Astrocyte (in vitro differentiated cells and primary cell): Measurements from ENCODE around the gene RBP3. TPM values are rescaled to one million over a fixed set of nuclear protein-coding genes. Genes with fewer than 3 reads are reported as not detected.

ENCODE experiments used
- DNase-seq: peaks from one replicate; pipeline ENCODE4 v3.0.0-alpha.2; 2010; ENCODE audit warnings: low read depth
- FAIRE-seq: peaks from 2 replicates; lab custom pipeline; 2011; peaks lifted over from hg19 to GRCh38; lab: Jason Lieb, UNC
- H2AFZ ChIP-seq: 2 replicates; pipeline ENCODE4 v1.6.0; 2012; ENCODE audit warnings: low read depth, low read length, inconsistent platforms
- H3K27ac ChIP-seq: 2 replicates; pipeline ENCODE4 v1.5.1; 2011; ENCODE audit warnings: low read depth, low read length, inconsistent platforms
- H3K27me3 ChIP-seq: 2 replicates; pipeline ENCODE4 v1.6.0; 2011; ENCODE audit warnings: low read length, inconsistent platforms; ENCODE audit not compliant: insufficient read depth
- H3K36me3 ChIP-seq: 2 replicates; pipeline ENCODE4 v1.5.1; 2011; ENCODE audit warnings: low read length, inconsistent platforms; ENCODE audit not compliant: insufficient read depth
- H3K4me1 ChIP-seq: 2 replicates; pipeline ENCODE4 v1.5.1; 2011; ENCODE audit warnings: low read length, inconsistent platforms; ENCODE audit not compliant: insufficient read depth
- H3K4me2 ChIP-seq: 2 replicates; pipeline ENCODE4 v1.6.0; 2012; ENCODE audit warnings: low read length, inconsistent platforms
- H3K4me3 ChIP-seq: 2 replicates; pipeline ENCODE4 v1.5.1; 2011; ENCODE audit warnings: low read depth, mild to moderate bottlenecking, low read length, inconsistent platforms; ENCODE audit not compliant: insufficient read depth
- H3K79me2 ChIP-seq: 2 replicates; pipeline ENCODE4 v1.6.0; 2012; ENCODE audit warnings: mild to moderate bottlenecking, low read length, inconsistent platforms; ENCODE audit not compliant: insufficient read depth
- H3K9ac ChIP-seq: 2 replicates; pipeline ENCODE4 v1.6.0; 2012; ENCODE audit warnings: mild to moderate bottlenecking, low read length, inconsistent platforms
- H3K9me3 ChIP-seq: 2 replicates; pipeline ENCODE4 v1.5.1; 2012; ENCODE audit warnings: low read depth, mild to moderate bottlenecking, low read length, inconsistent platforms; ENCODE audit not compliant: insufficient read depth
- H4K20me1 ChIP-seq: 2 replicates; pipeline ENCODE4 v1.6.0; 2012; ENCODE audit warnings: low read length, inconsistent platforms; ENCODE audit not compliant: insufficient read depth
- H3K27ac Mint-ChIP-seq: one replicate; pipeline ENCODE4 v1.8.0; 2021; ENCODE audit warnings: mild to moderate bottlenecking, mixed read lengths; ENCODE audit not compliant: unreplicated experiment
- H3K27me3 Mint-ChIP-seq: one replicate; pipeline ENCODE4 v1.8.0; 2021; ENCODE audit warnings: low read depth, mixed read lengths; ENCODE audit not compliant: unreplicated experiment
- H3K36me3 Mint-ChIP-seq: one replicate; pipeline ENCODE4 v1.8.0; 2021; ENCODE audit warnings: low read depth, mixed read lengths; ENCODE audit not compliant: unreplicated experiment
- H3K4me1 Mint-ChIP-seq: one replicate; pipeline ENCODE4 v1.8.0; 2021; ENCODE audit warnings: low read depth, mixed read lengths; ENCODE audit not compliant: unreplicated experiment
- H3K4me3 Mint-ChIP-seq: one replicate; pipeline ENCODE4 v1.8.0; 2021; ENCODE audit warnings: mild to moderate bottlenecking, moderate library complexity, mixed read lengths; ENCODE audit not compliant: unreplicated experiment
- H3K9me3 Mint-ChIP-seq: one replicate; pipeline ENCODE4 v1.8.0; 2021; ENCODE audit warnings: mild to moderate bottlenecking, mixed read lengths; ENCODE audit not compliant: unreplicated experiment
- EZH2 ChIP-seq: IDR thresholded peaks from 2 replicates; pipeline ENCODE4 v1.6.1; 2012; ENCODE audit warnings: mild to moderate bottlenecking, low read length, inconsistent platforms; ENCODE audit not compliant: insufficient read depth
- total RNA-seq: library from RNA; stranded (reverse); gene quantifications from 2 replicates; pipeline ENCODE4 v1.2.1, GENCODE V29; 2021
- TF ChIP-seq, protein P1 (sequence below): IDR thresholded peaks from 2 replicates; pipeline ENCODE4 v1.5.1; 2011; ENCODE audit warnings: low read depth, mild to moderate bottlenecking, inconsistent platforms, low read length, moderate library complexity; ENCODE audit not compliant: insufficient read depth

Gene RBP3
- total RNA-seq, 1 donor from 2014 or later: not detected

DNA sequence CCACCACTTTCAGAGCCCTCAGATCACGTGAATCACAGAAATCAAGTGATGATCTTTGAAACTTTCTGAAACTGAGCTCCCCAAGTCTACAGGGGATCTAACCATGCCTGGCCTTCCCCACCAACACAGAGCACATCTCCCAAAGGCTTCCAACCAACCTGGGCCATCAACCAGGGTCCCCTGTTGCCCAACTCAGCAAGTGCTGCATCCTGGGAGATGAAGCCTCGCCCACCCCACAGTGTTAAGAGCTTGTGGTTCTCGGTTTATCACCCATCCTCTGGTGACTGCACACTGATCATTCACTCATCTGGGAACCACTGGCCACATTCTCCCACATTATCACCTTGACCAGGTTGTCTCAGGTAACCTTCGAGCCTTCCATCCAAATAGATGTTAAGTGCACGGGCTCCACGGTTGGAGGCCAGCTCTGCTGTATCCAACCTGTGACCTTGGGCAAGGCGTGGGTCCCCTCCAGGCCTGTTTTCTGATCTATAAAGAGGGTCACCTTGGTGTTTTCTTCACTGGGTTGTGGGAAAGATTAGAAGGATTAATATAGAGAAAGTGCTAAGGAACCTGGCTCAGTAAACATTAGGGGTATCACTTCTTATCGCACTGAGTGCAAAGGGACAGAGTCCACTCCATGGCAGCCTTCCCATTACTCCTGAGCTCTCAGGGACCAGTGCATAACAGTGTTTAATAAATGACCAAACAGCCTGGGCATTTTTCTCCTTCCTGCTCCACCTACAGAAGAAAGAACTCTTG lies 32.4 kb downstream of the RBP3 start:
- Mint-ChIP-seq H3K9me3 (peaks cover 12% of the 10 kb centered on the region), H3K4me1 (peaks cover 3% of the 10 kb centered on the region), H3K27me3 (peaks cover 41% of the 10 kb centered on the region), H3K27ac (no peak overlapping the region), H3K4me3 (no peak overlapping the region), H3K36me3 (peaks cover 7% of the 10 kb centered on the region)
- Histone ChIP-seq H2AFZ (no peak overlapping the region), H4K20me1 (no peaks in the 10 kb centered on the region), H3K4me3 (no peak overlapping the region), H3K9ac (no peak overlapping the region), H3K79me2 (no peaks in the 10 kb centered on the region), H3K9me3 (no peaks in the 10 kb centered on the region), H3K36me3 (no peaks in the 10 kb centered on the region), H3K27ac (no peak overlapping the region), H3K4me2 (no peak overlapping the region), H3K27me3 (peaks cover 17% of the 10 kb centered on the region), H3K4me1 (peaks cover 2% of the 10 kb centered on the region)
- TF ChIP-seq EZH2: no peak
- TF ChIP-seq, protein P1, sequence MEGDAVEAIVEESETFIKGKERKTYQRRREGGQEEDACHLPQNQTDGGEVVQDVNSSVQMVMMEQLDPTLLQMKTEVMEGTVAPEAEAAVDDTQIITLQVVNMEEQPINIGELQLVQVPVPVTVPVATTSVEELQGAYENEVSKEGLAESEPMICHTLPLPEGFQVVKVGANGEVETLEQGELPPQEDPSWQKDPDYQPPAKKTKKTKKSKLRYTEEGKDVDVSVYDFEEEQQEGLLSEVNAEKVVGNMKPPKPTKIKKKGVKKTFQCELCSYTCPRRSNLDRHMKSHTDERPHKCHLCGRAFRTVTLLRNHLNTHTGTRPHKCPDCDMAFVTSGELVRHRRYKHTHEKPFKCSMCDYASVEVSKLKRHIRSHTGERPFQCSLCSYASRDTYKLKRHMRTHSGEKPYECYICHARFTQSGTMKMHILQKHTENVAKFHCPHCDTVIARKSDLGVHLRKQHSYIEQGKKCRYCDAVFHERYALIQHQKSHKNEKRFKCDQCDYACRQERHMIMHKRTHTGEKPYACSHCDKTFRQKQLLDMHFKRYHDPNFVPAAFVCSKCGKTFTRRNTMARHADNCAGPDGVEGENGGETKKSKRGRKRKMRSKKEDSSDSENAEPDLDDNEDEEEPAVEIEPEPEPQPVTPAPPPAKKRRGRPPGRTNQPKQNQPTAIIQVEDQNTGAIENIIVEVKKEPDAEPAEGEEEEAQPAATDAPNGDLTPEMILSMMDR: no peak
- FAIRE-seq (no peak), DNase-seq (no peak)

DNA sequence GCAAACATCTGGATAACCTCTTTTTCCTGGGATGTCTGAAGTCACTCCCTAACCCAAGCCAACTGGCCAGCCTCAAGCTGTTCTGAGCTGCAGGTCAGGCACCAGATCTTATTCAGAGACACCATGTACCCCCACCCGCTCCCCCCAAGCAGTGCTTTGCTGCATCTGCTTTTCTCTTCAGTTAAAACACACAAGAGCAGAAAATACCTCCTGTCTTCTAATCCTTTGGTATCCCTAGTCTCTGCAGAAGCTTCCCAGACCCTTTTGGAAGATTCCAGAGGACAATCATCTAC lies 32.9 kb downstream of the RBP3 start:
- Mint-ChIP-seq H3K4me3 (no peak overlapping the region), H3K36me3 (peaks cover 7% of the 10 kb centered on the region), H3K27ac (no peak overlapping the region), H3K27me3 (peaks cover 40% of the 10 kb centered on the region), H3K9me3 (peaks cover 12% of the 10 kb centered on the region), H3K4me1 (peaks cover 3% of the 10 kb centered on the region)
- H3K27me3 ChIP-seq: peaks cover 17% of the 10 kb centered on the region
- H3K9ac ChIP-seq: no peak overlapping the region
- H3K36me3 ChIP-seq: no peaks in the 10 kb centered on the region
- no peak overlapping the region for H3K27ac ChIP-seq
- H4K20me1 ChIP-seq: no peaks in the 10 kb centered on the region
- TF ChIP-seq, protein P1: no peak
- no peaks in the 10 kb centered on the region for H3K79me2 ChIP-seq
- H3K4me3 ChIP-seq: no peak overlapping the region
- H3K4me2 ChIP-seq: no peak overlapping the region
- no peaks in the 10 kb centered on the region for H3K9me3 ChIP-seq
- H2AFZ ChIP-seq: no peak overlapping the region
- DNase-seq (no peak), FAIRE-seq (no peak)
- peaks cover 2% of the 10 kb centered on the region for H3K4me1 ChIP-seq
